NCI-H2107 treated with DMSO at 0.1 percent for 48 hours (cell line): Measurements from ENCODE around the gene ISCA2.

Source experiments
- DNase-seq: peaks from one replicate; lab custom pipeline; 2025; ENCODE audit not compliant: unreplicated experiment; lab: John Stamatoyannopoulos, UW

Gene ISCA2

GRCh38 chr14:74507840-74508239 is 14.3 kb downstream of the ISCA2 start:
- DNase-seq: no peak

GRCh38 chr14:74508292-74508731 is 14.7 kb downstream of the ISCA2 start:
- peak; percentile 44 for DNase-seq

GRCh38 chr14:74508844-74509428 is 15.4 kb downstream of the ISCA2 start:
- no peak for DNase-seq

DNA sequence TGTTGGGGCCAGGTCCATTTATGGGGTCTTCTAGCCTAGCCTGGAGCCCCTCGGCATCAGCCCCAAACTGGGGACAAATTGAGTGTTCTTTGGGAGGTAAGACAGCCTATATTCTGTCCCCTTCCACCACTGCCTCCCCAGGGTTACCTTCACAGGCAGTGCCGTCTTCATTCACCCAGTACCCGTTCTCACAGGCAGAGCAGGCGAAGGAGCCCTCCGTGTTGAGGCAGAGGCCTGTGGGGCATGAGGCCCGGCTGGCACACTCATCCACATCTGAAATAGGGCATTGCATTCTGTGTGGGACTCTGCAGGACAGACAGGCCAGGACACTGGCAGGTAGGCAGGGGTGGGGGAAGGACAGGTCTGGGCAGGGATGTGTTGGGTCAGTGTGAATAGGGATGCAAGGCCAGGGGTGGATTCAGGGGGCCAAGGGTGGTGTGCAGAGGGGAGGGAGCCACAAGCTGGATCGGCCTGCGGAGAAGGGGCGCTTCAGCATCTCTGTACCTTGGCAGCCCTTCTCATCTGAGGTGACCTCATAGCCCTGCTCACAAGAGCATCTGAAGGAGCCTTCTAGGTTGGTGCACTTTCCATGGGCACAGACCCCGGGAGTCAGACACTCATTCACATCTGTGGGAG is 16.1 kb downstream of the ISCA2 start:
- no peak for DNase-seq

DNA sequence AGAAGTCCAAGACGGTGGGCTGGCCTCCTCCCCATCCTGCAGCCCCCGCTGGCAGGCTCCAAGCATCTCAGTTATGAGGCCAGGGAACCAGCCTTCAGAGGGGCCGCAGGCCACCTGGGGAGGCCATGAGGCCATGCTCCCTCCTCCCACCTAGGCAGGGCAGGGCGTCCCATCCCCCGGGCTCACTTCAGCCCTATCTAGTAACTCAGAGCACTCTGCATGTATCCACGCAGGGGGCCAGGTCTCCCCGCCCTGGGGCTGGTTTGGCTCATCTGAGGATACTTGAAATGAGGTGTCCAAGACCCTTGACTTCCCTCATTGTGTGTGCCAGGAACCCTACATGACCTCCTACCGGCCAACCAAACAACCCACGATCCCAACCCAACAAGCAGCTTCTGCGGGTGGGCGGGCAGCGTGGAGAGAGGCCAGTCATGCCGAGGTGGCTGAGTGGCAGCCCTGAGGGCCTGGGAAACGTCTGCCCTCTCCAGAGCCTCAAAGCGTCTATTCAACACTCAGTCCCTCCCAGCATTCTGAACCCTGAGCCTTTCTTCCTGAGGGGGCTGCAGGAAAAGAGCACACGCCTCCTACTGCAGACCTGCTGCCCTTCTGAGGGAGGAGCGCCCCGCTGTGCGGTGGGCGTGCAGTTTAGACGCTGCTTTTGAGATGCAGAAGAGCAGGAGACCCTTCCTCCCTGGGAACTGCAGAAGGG is 16.8 kb downstream of the ISCA2 start:
- DNase-seq: no peak

GRCh38 chr14:74510959-74511409 is 17.4 kb downstream of the ISCA2 start:
- no peak for DNase-seq

GRCh38 chr14:74511966-74512830 is 18.6 kb downstream of the ISCA2 start:
- no peak for DNase-seq

DNA sequence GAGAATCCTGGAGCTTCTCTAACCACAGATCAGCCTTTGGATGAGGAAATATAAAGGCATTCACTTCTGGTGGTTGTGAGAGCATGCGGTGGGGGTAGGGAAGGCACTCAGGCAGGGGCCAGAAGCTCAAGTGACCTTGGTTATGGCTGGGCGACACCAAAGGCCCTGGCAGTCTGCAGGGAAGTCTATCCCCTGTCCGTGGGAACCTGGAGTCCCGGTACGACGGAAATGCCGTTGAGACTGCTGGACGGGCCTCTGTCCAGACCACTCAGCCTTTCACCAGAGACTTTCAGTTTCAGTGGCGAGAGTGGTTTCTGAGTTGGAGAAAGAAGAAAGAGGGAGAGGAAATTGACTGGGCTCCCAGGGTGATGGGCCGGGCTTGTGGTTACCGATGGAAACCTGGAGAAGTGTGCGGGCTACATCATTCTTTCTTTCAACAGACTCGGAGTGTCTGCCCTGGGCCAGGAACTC is 20.9 kb downstream of the ISCA2 start:
- peak; percentile 44 for DNase-seq

- no peak for DNase-seq
Observed at GRCh38 chr14:74515891-74516412, 22.4 kb downstream of the ISCA2 start.

DNA sequence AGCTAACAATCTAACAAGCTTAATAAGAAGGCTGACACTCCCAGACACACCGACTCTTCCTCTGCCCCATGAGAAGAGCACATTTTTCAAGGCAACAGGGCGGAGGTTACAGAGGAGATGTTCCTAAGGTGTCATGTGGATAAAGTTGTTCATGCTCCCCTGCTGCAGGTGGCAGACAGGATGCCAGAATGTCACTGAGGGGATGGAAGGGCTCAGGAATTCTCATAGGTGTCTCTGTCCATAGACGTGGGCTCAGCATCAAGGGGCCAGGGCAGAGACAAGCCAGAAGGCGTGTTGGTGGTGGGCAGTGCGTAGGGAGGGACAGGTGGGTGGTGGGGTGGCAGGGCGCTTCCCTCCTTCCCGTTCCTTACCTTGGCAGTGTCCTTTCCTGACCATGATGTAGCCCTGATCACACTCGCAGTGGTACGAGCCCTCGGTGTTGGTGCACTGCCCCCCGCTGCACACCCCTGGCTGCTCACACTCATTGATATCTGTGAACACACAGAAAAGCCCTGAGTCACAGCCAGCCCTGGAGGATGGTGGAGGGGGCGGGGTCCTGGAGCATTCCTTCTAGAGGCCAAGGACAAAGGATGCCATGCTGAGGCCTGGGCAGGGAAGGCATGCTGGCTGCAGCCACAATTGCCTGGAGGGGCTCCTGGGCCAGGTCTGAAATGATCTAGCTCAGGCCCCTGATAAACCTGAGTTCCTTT is 23.0 kb downstream of the ISCA2 start:
- no peak for DNase-seq

- no peak for DNase-seq
Observed at GRCh38 chr14:74517731-74518130, 24.2 kb downstream of the ISCA2 start.

- DNase-seq: no peak
Observed at GRCh38 chr14:74518221-74518620, 24.7 kb downstream of the ISCA2 start.

DNA sequence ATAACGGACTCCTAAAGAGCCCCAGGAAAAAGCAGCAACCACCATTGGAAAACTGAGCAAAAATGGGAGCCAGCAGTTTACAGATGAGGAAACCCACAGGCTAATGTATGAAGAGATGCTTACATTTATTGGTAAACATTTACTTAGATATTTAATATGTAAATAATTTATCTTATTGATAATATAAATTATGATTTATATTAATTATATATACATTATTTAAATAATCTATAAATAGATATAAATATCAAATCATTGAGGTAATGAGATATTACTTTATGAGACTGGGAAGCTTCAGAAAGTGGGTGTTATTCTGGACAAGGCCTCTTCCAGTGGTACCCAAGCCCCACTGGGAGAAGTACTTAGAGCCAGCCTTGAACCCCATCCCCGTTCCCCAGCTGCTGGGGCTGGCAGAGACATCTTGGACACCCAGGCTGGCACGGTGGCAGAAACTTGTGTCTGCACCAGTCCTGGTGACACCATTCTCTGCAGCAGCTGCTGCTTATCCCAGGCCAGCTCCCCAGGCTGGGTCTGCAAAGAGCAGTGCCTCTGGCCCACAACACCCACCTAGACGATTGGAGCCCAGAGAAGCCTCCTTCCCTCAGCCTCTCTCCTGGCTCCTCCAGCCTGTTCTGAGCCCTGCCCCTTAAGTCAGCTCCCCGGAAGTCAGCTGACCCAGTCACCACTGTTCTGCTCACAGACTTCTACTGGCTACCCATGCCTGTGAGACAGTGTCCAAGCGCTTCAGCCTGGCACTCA is 25.9 kb downstream of the ISCA2 start:
- no peak for DNase-seq

GRCh38 chr14:74521756-74522155 is 28.2 kb downstream of the ISCA2 start:
- DNase-seq: no peak

GRCh38 chr14:74522740-74523139 is 29.2 kb downstream of the ISCA2 start:
- no peak for DNase-seq

DNA sequence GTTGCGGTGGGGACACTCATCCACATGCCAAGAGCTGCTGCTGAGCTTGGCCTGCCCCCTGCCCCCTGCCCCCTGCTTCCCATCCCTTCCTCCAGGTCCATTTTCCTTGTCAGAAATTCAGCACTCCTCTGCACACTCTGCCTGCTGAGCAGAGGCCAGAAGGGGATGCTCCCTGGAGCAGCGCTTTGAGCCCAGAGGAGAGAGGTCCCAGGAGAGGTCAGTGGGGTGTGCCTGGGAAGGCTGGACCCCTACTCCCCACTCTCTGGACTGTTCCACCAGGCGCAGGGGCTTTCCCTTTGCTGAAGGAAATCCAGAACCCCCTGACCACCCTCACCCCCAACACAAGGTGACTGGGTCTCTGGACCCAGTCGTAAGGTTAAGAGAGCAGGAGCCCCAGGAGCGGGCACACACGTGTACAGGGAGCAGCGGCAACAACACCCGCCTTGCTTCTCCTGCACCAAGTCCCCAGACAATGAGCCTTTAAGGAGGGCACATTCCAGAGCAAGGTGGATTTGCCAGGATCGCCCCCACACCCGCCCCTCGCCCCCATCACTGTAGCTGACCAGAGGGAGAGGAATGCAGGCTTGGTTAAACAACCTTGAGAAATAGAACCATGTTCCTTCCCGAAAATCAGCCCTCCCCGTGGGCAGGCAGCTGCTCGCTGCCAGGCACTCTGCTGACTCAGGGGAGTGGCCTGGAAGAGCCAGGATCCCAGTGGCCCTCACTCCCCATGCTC is 30.7 kb downstream of the ISCA2 start:
- no peak for DNase-seq

DNA sequence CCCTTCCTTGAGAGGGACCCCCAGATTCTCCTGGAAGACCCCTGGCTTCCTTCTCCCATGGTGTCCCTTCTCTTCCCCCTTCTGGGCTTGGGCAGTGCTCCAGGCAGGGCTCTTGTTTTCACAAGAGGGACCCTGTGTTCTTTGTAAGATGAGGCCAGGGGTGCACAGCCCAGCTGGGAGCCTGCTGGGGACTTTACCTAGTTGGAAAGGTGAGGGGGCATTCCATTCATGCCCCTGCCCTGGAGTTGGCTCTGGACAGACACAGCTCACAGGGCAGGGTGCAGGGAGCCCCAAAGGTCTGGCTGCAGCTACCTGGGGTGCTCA is 31.2 kb downstream of the ISCA2 start:
- no peak for DNase-seq

- no peak for DNase-seq
Observed at GRCh38 chr14:74525361-74525851, 31.8 kb downstream of the ISCA2 start.
